Loucy (cell line): ENCODE results near the gene PLCL1.

ENCODE experiments used
- H2AFZ ChIP-seq: fragments of 200-600 bp; sonication (generic); 2 replicates; pipeline ENCODE4 v1.6.0; 2016; ENCODE audit warnings: antibody characterized with exemption, mild to moderate bottlenecking, low read length, moderate library complexity
- H3F3A ChIP-seq: fragments of 200-600 bp; 2 replicates; pipeline ENCODE4 v1.6.0; 2016; ENCODE audit warnings: antibody characterized with exemption, low read depth, mild to moderate bottlenecking
- H3K27me3 ChIP-seq: fragments of 200-600 bp; sonication (generic); 2 replicates; pipeline ENCODE4 v1.6.1; 2014; ENCODE audit warnings: low read length, mild to moderate bottlenecking; ENCODE audit not compliant: insufficient read depth, poor library complexity, severe bottlenecking
- H3K36me3 ChIP-seq: fragments of 200-600 bp; sonication (generic); 2 replicates; pipeline ENCODE4 v1.6.1; 2016; ENCODE audit warnings: low read length; ENCODE audit not compliant: insufficient read depth
- H3K4me1 ChIP-seq: fragments of 200-600 bp; sonication (generic); 2 replicates; pipeline ENCODE4 v1.5.1; 2014; ENCODE audit warnings: low read length, mild to moderate bottlenecking; ENCODE audit not compliant: insufficient read depth, poor library complexity, severe bottlenecking
- H3K4me2 ChIP-seq: fragments of 200-600 bp; sonication (generic); 2 replicates; pipeline ENCODE4 v1.6.0; 2014; ENCODE audit warnings: antibody characterized with exemption, low read length, low read depth, mild to moderate bottlenecking; ENCODE audit not compliant: poor library complexity, severe bottlenecking
- H3K4me3 ChIP-seq: fragments of 200-600 bp; sonication (generic); 2 replicates; pipeline ENCODE4 v1.5.1; 2014; ENCODE audit warnings: low read length, mild to moderate bottlenecking, mixed read lengths; ENCODE audit not compliant: poor library complexity, severe bottlenecking
- H3K79me2 ChIP-seq: fragments of 200-600 bp; sonication (generic); 2 replicates; pipeline ENCODE4 v1.6.1; 2014; ENCODE audit warnings: low read length; ENCODE audit not compliant: insufficient read depth
- H3K9ac ChIP-seq: fragments of 200-600 bp; sonication (generic); 2 replicates; pipeline ENCODE4 v1.6.0; 2014; ENCODE audit warnings: mild to moderate bottlenecking, low read depth, low read length, moderate library complexity; ENCODE audit not compliant: poor library complexity, severe bottlenecking
- H3K9me2 ChIP-seq: fragments of 200-600 bp; sonication (generic); replicated peaks from 2 replicates; pipeline ENCODE4 v1.6.1; 2016; ENCODE audit warnings: low read depth, low read length, mixed read lengths
- H3K9me3 ChIP-seq: fragments of 200-600 bp; sonication (generic); 2 replicates; pipeline ENCODE4 v1.6.1; 2014; ENCODE audit warnings: mild to moderate bottlenecking, antibody characterized with exemption, low read length, low read depth; ENCODE audit not compliant: insufficient read depth
- H4K20me1 ChIP-seq: fragments of 200-600 bp; sonication (generic); 2 replicates; pipeline ENCODE4 v1.6.0; 2014; ENCODE audit warnings: antibody characterized with exemption, low read length, mild to moderate bottlenecking; ENCODE audit not compliant: insufficient read depth, poor library complexity, severe bottlenecking
- EZH2phosphoT487 ChIP-seq: fragments of 200-600 bp; IDR thresholded peaks from 2 replicates; pipeline ENCODE4 v1.6.1; 2018; ENCODE audit warnings: antibody characterized with exemption, mild to moderate bottlenecking, moderate library complexity, borderline replicate concordance
- TF ChIP-seq, protein P1 (sequence below): fragments of 200-600 bp; sonication (generic); conservative IDR thresholded peaks from 2 replicates; pipeline ENCODE4 v1.5.1; 2014; ENCODE audit warnings: mild to moderate bottlenecking, antibody characterized with exemption, low read length

Gene PLCL1

DNA sequence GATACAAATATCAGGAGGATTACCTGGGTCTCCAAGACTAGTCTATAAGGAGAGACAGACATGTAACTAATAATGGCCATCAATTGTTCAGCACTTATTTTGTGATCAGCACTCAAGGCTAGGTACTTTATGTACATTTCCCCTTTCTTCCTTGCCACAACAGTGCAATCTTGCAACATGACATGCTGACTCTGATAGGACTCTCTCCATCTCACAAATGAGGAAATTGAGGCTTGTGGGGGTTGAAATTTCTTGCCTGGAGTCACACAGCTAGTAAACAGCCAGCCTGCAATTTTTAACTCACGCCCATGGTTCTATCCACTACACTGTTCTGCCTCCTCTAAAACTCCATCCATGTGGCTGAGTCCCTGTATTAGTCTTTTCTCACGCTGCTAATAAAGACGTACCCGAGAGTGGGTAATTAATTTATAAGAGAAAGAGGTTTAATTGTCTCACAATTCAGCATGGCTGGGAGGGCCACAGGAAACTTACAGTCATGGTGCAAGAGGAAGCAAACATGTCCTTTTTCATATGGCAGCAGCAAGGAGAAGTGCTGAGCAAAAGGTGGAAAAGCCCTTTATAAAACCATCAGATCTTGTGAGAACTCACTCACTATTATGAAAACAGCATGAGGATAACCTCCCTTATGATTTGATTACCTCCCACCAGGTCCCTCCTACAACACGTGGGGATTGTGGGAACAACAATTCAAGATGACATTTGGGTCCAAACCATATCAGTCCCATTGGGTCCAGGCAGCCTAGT lies 302.4 kb downstream of the PLCL1 start:
- no peak overlapping the region for H3K4me2 ChIP-seq
- H3K9ac ChIP-seq: no peak overlapping the region
- H3F3A ChIP-seq: no peaks in the 10 kb centered on the region
- no peaks in the 10 kb centered on the region for H3K4me1 ChIP-seq
- no peaks in the 10 kb centered on the region for H4K20me1 ChIP-seq
- H3K9me2 ChIP-seq: no peaks in the 10 kb centered on the region
- H3K79me2 ChIP-seq: no peaks in the 10 kb centered on the region
- no peaks in the 10 kb centered on the region for H3K36me3 ChIP-seq
- H3K4me3 ChIP-seq: no peak overlapping the region
- no peaks in the 10 kb centered on the region for H3K9me3 ChIP-seq
- no peaks in the 10 kb centered on the region for H3K27me3 ChIP-seq
- no peak overlapping the region for H2AFZ ChIP-seq
- TF ChIP-seq, protein P1, sequence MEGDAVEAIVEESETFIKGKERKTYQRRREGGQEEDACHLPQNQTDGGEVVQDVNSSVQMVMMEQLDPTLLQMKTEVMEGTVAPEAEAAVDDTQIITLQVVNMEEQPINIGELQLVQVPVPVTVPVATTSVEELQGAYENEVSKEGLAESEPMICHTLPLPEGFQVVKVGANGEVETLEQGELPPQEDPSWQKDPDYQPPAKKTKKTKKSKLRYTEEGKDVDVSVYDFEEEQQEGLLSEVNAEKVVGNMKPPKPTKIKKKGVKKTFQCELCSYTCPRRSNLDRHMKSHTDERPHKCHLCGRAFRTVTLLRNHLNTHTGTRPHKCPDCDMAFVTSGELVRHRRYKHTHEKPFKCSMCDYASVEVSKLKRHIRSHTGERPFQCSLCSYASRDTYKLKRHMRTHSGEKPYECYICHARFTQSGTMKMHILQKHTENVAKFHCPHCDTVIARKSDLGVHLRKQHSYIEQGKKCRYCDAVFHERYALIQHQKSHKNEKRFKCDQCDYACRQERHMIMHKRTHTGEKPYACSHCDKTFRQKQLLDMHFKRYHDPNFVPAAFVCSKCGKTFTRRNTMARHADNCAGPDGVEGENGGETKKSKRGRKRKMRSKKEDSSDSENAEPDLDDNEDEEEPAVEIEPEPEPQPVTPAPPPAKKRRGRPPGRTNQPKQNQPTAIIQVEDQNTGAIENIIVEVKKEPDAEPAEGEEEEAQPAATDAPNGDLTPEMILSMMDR: no peak
- no peak for TF ChIP-seq EZH2phosphoT487

DNA sequence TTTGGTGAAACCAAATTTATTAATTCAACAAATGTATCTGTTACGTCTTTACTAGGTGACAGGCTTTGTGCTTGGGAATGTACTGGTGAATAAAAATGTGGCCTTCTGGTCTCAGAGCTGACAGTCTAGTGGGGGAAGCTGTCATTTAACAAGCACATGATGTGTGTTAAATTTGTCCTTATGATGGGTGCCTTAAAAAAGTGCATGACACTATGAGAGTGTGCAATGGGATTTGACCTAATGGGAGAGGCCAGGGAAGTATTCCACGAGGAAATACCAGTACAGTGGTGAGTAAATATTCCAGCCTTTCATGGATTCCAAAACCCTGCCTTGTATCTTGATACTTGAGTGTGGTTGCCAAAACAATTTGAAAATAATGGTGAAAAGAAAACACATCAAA lies 308.9 kb downstream of the PLCL1 start:
- Histone ChIP-seq H3K4me3 (no peak overlapping the region), H3F3A (no peaks in the 10 kb centered on the region), H2AFZ (no peak overlapping the region), H3K4me1 (peaks cover 4% of the 10 kb centered on the region), H3K27me3 (no peaks in the 10 kb centered on the region), H3K9me2 (no peaks in the 10 kb centered on the region), H3K4me2 (no peak overlapping the region), H3K79me2 (no peaks in the 10 kb centered on the region), H4K20me1 (no peaks in the 10 kb centered on the region), H3K9ac (no peak overlapping the region), H3K36me3 (no peaks in the 10 kb centered on the region), H3K9me3 (no peaks in the 10 kb centered on the region)
- TF ChIP-seq, protein P1: no peak
- no peak for TF ChIP-seq EZH2phosphoT487

DNA sequence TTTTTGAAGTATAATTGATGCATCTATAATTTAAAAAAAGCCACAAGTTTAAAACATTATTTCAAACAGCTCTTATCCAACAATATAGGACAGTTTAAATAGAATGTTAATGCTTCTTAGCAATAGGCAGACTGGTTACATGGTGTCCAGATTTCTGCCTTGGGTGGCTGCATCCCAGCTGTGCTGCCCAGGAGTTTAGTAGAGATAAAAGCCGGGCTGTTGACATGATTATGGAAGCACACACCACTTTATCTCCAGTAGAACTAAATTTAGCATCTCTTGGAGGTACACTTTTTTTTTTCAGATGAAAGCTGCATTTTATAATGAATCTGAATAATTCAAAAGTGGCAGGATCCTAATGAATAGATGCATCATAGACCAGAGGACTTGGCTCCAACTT lies 309.7 kb downstream of the PLCL1 start:
- no peak overlapping the region for H3K4me2 ChIP-seq

More for the DNA sequence above, 309.7 kb downstream of the PLCL1 start:
- Histone ChIP-seq H3F3A (no peaks in the 10 kb centered on the region), H2AFZ (no peak overlapping the region), H4K20me1 (no peaks in the 10 kb centered on the region), H3K36me3 (no peaks in the 10 kb centered on the region), H3K9me2 (no peaks in the 10 kb centered on the region), H3K27me3 (no peaks in the 10 kb centered on the region), H3K79me2 (no peaks in the 10 kb centered on the region), H3K9ac (no peak overlapping the region), H3K9me3 (no peaks in the 10 kb centered on the region), H3K4me3 (no peak overlapping the region), H3K4me1 (peaks cover 4% of the 10 kb centered on the region)
- TF ChIP-seq, protein P1: no peak
- no peak for TF ChIP-seq EZH2phosphoT487
